ENCODE results near the gene AOPEP.

GRCh38 chr9:94920420-94921091, 194.1 kb downstream of the AOPEP start:
- TF ChIP-seq, protein P1, sequence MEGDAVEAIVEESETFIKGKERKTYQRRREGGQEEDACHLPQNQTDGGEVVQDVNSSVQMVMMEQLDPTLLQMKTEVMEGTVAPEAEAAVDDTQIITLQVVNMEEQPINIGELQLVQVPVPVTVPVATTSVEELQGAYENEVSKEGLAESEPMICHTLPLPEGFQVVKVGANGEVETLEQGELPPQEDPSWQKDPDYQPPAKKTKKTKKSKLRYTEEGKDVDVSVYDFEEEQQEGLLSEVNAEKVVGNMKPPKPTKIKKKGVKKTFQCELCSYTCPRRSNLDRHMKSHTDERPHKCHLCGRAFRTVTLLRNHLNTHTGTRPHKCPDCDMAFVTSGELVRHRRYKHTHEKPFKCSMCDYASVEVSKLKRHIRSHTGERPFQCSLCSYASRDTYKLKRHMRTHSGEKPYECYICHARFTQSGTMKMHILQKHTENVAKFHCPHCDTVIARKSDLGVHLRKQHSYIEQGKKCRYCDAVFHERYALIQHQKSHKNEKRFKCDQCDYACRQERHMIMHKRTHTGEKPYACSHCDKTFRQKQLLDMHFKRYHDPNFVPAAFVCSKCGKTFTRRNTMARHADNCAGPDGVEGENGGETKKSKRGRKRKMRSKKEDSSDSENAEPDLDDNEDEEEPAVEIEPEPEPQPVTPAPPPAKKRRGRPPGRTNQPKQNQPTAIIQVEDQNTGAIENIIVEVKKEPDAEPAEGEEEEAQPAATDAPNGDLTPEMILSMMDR (conservative IDR thresholded peaks at IDR 0.05): no peak
- TF ChIP-seq ZFX (IDR thresholded peaks at IDR 0.05): no peak
